OCI-LY1 (cell line): ENCODE measurements around the gene EVA1A.

Source experiments
- H2AFZ ChIP-seq: fragments of 200-600 bp; sonication (generic), shearing (Covaris generic); 2 replicates; pipeline ENCODE4 v1.6.0; 2014; ENCODE audit warnings: antibody characterized with exemption, mild to moderate bottlenecking, low read length
- H3F3A ChIP-seq: fragments of 200-600 bp; sonication (generic), shearing (Covaris generic); 2 replicates; pipeline ENCODE4 v1.6.0; 2014; ENCODE audit warnings: mild to moderate bottlenecking, antibody characterized with exemption, low read length, moderate library complexity; ENCODE audit not compliant: insufficient read depth
- H3K27ac ChIP-seq: fragments of 200-600 bp; sonication (generic); 2 replicates; pipeline ENCODE4 v1.5.1; 2014; ENCODE audit warnings: low read length, mixed run types, mild to moderate bottlenecking, low read depth; ENCODE audit not compliant: poor library complexity, severe bottlenecking
- H3K27me3 ChIP-seq: fragments of 200-600 bp; sonication (generic); 2 replicates; pipeline ENCODE4 v1.6.0; 2014; ENCODE audit warnings: antibody characterized with exemption, mild to moderate bottlenecking, low read length, moderate library complexity; ENCODE audit not compliant: insufficient read depth
- H3K36me3 ChIP-seq: fragments of 200-600 bp; sonication (generic); 2 replicates; pipeline ENCODE4 v1.6.1; 2014; ENCODE audit warnings: mild to moderate bottlenecking, antibody characterized with exemption, low read length, moderate library complexity, mixed read lengths; ENCODE audit not compliant: insufficient read depth
- H3K4me1 ChIP-seq: fragments of 200-600 bp; sonication (generic); 2 replicates; pipeline ENCODE4 v1.5.1; 2014; ENCODE audit warnings: mild to moderate bottlenecking, low read length, moderate library complexity; ENCODE audit not compliant: insufficient read depth, severe bottlenecking
- H3K4me2 ChIP-seq: fragments of 200-600 bp; sonication (generic), shearing (Covaris generic); 2 replicates; pipeline ENCODE4 v1.6.1; 2014; ENCODE audit warnings: low read length
- H3K4me3 ChIP-seq: fragments of 200-600 bp; sonication (generic); 2 replicates; pipeline ENCODE4 v1.5.1; 2014; ENCODE audit warnings: low read length, low read depth, mild to moderate bottlenecking, mixed read lengths; ENCODE audit not compliant: poor library complexity, severe bottlenecking
- H3K79me2 ChIP-seq: fragments of 200-600 bp; shearing (Covaris generic); 2 replicates; pipeline ENCODE4 v1.6.1; 2016; ENCODE audit warnings: mixed run types, low read length, mixed read lengths; ENCODE audit not compliant: insufficient read depth
- H3K9ac ChIP-seq: fragments of 200-600 bp; sonication (generic), shearing (Covaris generic); 2 replicates; pipeline ENCODE4 v1.6.1; 2014; ENCODE audit warnings: mild to moderate bottlenecking, low read length, mixed read lengths
- H3K9me2 ChIP-seq: fragments of 200-600 bp; sonication (generic), shearing (Covaris generic); 2 replicates; pipeline ENCODE4 v1.6.1; 2014; ENCODE audit warnings: low read depth, mild to moderate bottlenecking, low read length, mixed read lengths
- H3K9me3 ChIP-seq: fragments of 200-600 bp; shearing (Covaris generic); 2 replicates; pipeline ENCODE4 v1.6.1; 2014; ENCODE audit warnings: low read length, mixed read lengths
- H4K20me1 ChIP-seq: fragments of 200-600 bp; sonication (generic), shearing (Covaris generic); 2 replicates; pipeline ENCODE4 v1.6.0; 2016; ENCODE audit warnings: mild to moderate bottlenecking, low read length; ENCODE audit not compliant: insufficient read depth
- CTCF ChIP-seq: fragments of 200-600 bp; sonication (generic), shearing (Covaris generic); IDR thresholded peaks from 2 replicates; pipeline ENCODE4 v1.5.1; 2017; ENCODE audit warnings: mild to moderate bottlenecking, antibody characterized with exemption, low read length, moderate library complexity, mixed read lengths
- EZH2 ChIP-seq: fragments of 200-600 bp; sonication (generic), shearing (Covaris generic); IDR thresholded peaks from 2 replicates; pipeline ENCODE4 v1.8.0; 2017; ENCODE audit warnings: borderline replicate concordance, mixed run types, mild to moderate bottlenecking, antibody characterized with exemption, low read length, moderate library complexity, mixed read lengths

The EVA1A gene

DNA sequence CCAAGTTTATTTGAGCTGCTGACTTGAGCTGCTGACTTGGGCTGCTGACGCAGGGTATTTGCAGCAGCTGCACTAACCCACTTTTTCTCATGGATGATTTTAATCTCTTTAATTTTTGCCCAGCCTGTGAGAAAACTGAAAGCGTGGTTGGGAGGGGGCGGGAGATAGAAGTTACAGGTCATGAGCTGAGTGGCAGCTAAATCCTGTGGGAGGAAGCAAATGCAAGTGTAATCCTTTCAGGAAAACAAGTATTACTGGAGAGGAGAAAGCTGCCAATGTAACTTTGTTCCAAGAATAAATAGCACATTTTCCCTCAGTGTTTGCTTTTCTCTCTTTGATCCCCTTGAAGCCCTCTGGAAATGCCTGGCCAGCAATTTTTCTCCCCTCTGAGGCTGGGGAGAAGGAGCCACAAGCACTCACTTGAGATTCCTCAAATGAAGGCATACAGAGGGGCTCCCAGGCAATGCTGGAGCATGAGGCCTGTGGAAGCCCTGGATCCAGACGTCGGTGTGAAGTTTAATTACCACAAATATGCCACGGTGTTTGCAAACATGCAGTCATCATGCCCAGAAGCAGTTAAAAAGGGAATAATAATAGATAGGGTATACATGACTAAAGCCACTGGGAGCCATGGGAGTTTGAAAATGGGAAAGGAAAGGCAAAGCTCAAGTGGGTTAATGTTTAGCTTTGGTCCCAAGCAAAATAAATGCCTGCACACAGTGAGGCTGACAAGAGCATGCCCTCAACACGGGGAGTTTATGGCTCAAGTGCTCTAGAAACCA, 10.4 kb upstream of the EVA1A start:
- no peak overlapping the region for H3K27ac ChIP-seq
- no peaks in the 10 kb centered on the region for H3K9me3 ChIP-seq
- H3K4me3 ChIP-seq = no peak overlapping the region
- H3K9me2 ChIP-seq = no peaks in the 10 kb centered on the region
- no peaks in the 10 kb centered on the region for H4K20me1 ChIP-seq
- H3F3A ChIP-seq = no peaks in the 10 kb centered on the region
- no peaks in the 10 kb centered on the region for H3K79me2 ChIP-seq
- no peak overlapping the region for H3K4me2 ChIP-seq
- no peaks in the 10 kb centered on the region for H3K36me3 ChIP-seq
- H2AFZ ChIP-seq = no peak overlapping the region
- no peak overlapping the region for H3K9ac ChIP-seq
- TF ChIP-seq EZH2 (no peak), CTCF (no peak)
- H3K4me1 ChIP-seq = no peaks in the 10 kb centered on the region
- no peaks in the 10 kb centered on the region for H3K27me3 ChIP-seq

- Histone ChIP-seq H3K36me3 (no peaks in the 10 kb centered on the region), H3K4me3 (no peak overlapping the region), H3K4me1 (no peaks in the 10 kb centered on the region), H3K9me3 (no peaks in the 10 kb centered on the region), H2AFZ (no peak overlapping the region), H3K79me2 (no peaks in the 10 kb centered on the region), H3K27ac (no peak overlapping the region), H4K20me1 (no peaks in the 10 kb centered on the region), H3F3A (no peaks in the 10 kb centered on the region), H3K4me2 (no peak overlapping the region), H3K9ac (no peak overlapping the region), H3K27me3 (no peaks in the 10 kb centered on the region), H3K9me2 (no peaks in the 10 kb centered on the region)
- TF ChIP-seq CTCF = no peak
- no peak for TF ChIP-seq EZH2
Observed at GRCh38 chr2:75570024-75570947, 9.5 kb upstream of the EVA1A start.

GRCh38 chr2:75569546-75569945, 8.8 kb upstream of the EVA1A start:
- no peaks in the 10 kb centered on the region for H3K36me3 ChIP-seq
- no peaks in the 10 kb centered on the region for H3K9me3 ChIP-seq
- no peaks in the 10 kb centered on the region for H3K79me2 ChIP-seq
- H3F3A ChIP-seq = no peaks in the 10 kb centered on the region
- H3K27me3 ChIP-seq = no peaks in the 10 kb centered on the region
- no peaks in the 10 kb centered on the region for H4K20me1 ChIP-seq
- no peak overlapping the region for H2AFZ ChIP-seq
- no peak overlapping the region for H3K4me3 ChIP-seq
- no peak for TF ChIP-seq EZH2
- TF ChIP-seq CTCF = no peak
- no peaks in the 10 kb centered on the region for H3K9me2 ChIP-seq
- H3K4me2 ChIP-seq = no peak overlapping the region
- H3K9ac ChIP-seq = no peak overlapping the region
- H3K4me1 ChIP-seq = no peaks in the 10 kb centered on the region
- no peak overlapping the region for H3K27ac ChIP-seq
